Measurements from ENCODE around the gene HRH3.

HRH3 gene

GRCh38 chr20:62215020-62215990 is 4.8 kb downstream of the HRH3 start:
- no peak for DNase-seq

GRCh38 chr20:62214067-62214466 is 6.0 kb downstream of the HRH3 start:
- DNase-seq, result no peak

GRCh38 chr20:62212299-62212698 is 7.8 kb downstream of the HRH3 start:
- DNase-seq, result no peak

GRCh38 chr20:62211769-62212288 is 8.2 kb downstream of the HRH3 start:
- DNase-seq, result no peak

- no peak for DNase-seq
Measured at GRCh38 chr20:62211216-62211615, 8.9 kb downstream of the HRH3 start.

- DNase-seq, result no peak
Measured at GRCh38 chr20:62210496-62210855, 9.6 kb downstream of the HRH3 start.

GRCh38 chr20:62209850-62210495 is 10.1 kb downstream of the HRH3 start:
- no peak for DNase-seq

- DNase-seq, result no peak
Measured at GRCh38 chr20:62208795-62209755, 11.0 kb downstream of the HRH3 start.

- no peak for DNase-seq
Measured at GRCh38 chr20:62208061-62208794, 11.8 kb downstream of the HRH3 start.

GRCh38 chr20:62206388-62206775 is 13.7 kb downstream of the HRH3 start:
- no peak for DNase-seq

- no peak for DNase-seq
Measured at GRCh38 chr20:62205618-62206387, 14.3 kb downstream of the HRH3 start.

- no peak for DNase-seq
Measured at GRCh38 chr20:62203378-62204030, 16.6 kb downstream of the HRH3 start.

- DNase-seq, result no peak
Measured at GRCh38 chr20:62202676-62203377, 17.3 kb downstream of the HRH3 start.

GRCh38 chr20:62202083-62202395 is 18.0 kb downstream of the HRH3 start:
- no peak for DNase-seq

- DNase-seq, result no peak
Measured at GRCh38 chr20:62201173-62202082, 18.6 kb downstream of the HRH3 start.

GRCh38 chr20:62200491-62201172 is 19.4 kb downstream of the HRH3 start:
- no peak for DNase-seq

GRCh38 chr20:62198931-62199330 is 21.1 kb downstream of the HRH3 start:
- no peak for DNase-seq

GRCh38 chr20:62198496-62198895 is 21.6 kb downstream of the HRH3 start:
- DNase-seq, result no peak

Measured in suppressor macrophage (primary cell).